ENCODE measurements around the gene GGT7. TPM values are rescaled to one million over a fixed set of nuclear protein-coding genes. Genes with fewer than 3 reads are reported as not detected.

Gene GGT7
- total and polyA plus RNA-seq, 9 of the 15 experiments (the other 6 are each of a cell fraction or from before 2014, with no cell fraction given): 0.04 to 18.3 (median 5.9) TPM

DNA sequence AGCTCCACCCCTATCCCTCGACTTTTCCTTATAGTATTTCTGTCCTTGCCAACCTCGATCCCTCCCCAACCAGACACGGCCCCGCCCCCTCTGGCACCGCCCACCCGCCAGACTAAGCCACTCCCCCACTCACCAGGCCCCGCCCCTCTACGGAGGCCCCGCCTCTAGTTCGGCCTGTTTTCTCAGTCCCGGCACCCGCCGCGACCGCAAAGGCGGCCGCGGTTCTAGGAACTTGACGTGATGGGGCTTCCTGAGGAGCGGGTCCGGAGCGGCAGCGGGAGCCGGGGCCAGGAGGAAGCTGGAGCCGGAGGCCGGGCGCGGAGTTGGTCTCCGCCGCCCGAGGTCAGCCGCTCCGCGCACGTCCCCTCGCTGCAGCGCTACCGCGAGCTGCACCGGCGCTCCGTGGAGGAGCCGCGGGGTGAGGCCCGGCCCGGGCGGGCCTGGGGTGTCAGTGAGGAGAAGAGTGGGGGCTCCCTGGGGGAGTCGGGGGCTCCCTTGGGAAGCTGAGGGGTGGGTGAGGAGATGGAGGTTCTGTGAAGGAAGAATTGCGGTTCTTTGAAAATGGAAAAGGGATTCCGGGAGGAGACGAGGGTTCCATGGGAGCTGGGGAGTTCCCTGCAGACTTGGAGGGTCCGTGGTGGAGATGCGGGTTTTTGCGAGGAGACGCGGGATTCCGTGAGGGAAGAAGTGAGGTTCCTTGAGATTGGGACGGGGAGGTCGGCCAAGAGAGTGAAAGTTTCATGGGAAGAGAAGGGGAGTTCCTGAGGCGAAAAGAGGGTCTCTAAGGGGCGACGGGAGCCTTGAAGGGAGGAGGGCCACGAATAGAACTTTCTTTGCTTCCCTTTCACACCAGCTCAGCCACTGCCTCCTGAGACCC is 4.0 kb upstream of the GGT7 start, which contains the start of gene ACSS2 (continued):
- TF ChIP-seq CHD4 (IDR thresholded peaks at IDR 0.05; ENCODE audit: insufficient read depth, insufficient replicate concordance, low read depth, low read length, poor library complexity, severe bottlenecking): no peak
- TF ChIP-seq RFX7 (CRISPR knock-in tag; IDR thresholded peaks at IDR 0.05): no peak
- TF ChIP-seq, protein P1, sequence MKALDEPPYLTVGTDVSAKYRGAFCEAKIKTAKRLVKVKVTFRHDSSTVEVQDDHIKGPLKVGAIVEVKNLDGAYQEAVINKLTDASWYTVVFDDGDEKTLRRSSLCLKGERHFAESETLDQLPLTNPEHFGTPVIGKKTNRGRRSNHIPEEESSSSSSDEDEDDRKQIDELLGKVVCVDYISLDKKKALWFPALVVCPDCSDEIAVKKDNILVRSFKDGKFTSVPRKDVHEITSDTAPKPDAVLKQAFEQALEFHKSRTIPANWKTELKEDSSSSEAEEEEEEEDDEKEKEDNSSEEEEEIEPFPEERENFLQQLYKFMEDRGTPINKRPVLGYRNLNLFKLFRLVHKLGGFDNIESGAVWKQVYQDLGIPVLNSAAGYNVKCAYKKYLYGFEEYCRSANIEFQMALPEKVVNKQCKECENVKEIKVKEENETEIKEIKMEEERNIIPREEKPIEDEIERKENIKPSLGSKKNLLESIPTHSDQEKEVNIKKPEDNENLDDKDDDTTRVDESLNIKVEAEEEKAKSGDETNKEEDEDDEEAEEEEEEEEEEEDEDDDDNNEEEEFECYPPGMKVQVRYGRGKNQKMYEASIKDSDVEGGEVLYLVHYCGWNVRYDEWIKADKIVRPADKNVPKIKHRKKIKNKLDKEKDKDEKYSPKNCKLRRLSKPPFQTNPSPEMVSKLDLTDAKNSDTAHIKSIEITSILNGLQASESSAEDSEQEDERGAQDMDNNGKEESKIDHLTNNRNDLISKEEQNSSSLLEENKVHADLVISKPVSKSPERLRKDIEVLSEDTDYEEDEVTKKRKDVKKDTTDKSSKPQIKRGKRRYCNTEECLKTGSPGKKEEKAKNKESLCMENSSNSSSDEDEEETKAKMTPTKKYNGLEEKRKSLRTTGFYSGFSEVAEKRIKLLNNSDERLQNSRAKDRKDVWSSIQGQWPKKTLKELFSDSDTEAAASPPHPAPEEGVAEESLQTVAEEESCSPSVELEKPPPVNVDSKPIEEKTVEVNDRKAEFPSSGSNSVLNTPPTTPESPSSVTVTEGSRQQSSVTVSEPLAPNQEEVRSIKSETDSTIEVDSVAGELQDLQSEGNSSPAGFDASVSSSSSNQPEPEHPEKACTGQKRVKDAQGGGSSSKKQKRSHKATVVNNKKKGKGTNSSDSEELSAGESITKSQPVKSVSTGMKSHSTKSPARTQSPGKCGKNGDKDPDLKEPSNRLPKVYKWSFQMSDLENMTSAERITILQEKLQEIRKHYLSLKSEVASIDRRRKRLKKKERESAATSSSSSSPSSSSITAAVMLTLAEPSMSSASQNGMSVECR (CRISPR knock-in tag; IDR thresholded peaks at IDR 0.05): peak; percentile 50; the same call in 1 of the 2 replicates
- TF ChIP-seq ZNF354B (CRISPR knock-in tag; IDR thresholded peaks at IDR 0.05): no peak
- TF ChIP-seq ATF3 (IDR thresholded peaks at IDR 0.05): no peak
- no peak for TF ChIP-seq ATF3 (CRISPR knock-in tag; conservative IDR thresholded peaks at IDR 0.05)
- TF ChIP-seq, protein P2, sequence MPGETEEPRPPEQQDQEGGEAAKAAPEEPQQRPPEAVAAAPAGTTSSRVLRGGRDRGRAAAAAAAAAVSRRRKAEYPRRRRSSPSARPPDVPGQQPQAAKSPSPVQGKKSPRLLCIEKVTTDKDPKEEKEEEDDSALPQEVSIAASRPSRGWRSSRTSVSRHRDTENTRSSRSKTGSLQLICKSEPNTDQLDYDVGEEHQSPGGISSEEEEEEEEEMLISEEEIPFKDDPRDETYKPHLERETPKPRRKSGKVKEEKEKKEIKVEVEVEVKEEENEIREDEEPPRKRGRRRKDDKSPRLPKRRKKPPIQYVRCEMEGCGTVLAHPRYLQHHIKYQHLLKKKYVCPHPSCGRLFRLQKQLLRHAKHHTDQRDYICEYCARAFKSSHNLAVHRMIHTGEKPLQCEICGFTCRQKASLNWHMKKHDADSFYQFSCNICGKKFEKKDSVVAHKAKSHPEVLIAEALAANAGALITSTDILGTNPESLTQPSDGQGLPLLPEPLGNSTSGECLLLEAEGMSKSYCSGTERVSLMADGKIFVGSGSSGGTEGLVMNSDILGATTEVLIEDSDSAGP (CRISPR knock-in tag; IDR thresholded peaks at IDR 0.05): no peak
- TF ChIP-seq TEAD1 (CRISPR knock-in tag; IDR thresholded peaks at IDR 0.05): peak; percentile 28 to 40; a peak in 1 of 4 replicates
- TF ChIP-seq SAP30 (IDR thresholded peaks at IDR 0.05; ENCODE audit: borderline replicate concordance, insufficient read depth, low read depth, low read length, poor library complexity, severe bottlenecking): peak; percentile 66
- peak; percentile 58; the same call in 1 of the 2 replicates for TF ChIP-seq ZSCAN29 (IDR thresholded peaks at IDR 0.05)
- TF ChIP-seq RREB1 (CRISPR knock-in tag; IDR thresholded peaks at IDR 0.05): 0 out of 2 replicates have a peak, but pooled peaks have one; percentile 53
